HEK293 (cell line): ENCODE results near the gene SPP2.

ENCODE experiments used
- CTCF ChIA-PET: fragments of 350-600 bp; formaldehyde crosslinking; extraction: SDS; loops from one replicate; lab custom pipeline; 2021; ENCODE audit warnings: antibody characterized with exemption; lab: Yijun Ruan, JAX
- POLR2A ChIA-PET: fragments of 300-600 bp; formaldehyde crosslinking; extraction: SDS; loops from one replicate; lab custom pipeline; 2020; ENCODE audit warnings: antibody characterized with exemption, inconsistent platforms; lab: Yijun Ruan, JAX
- H3K27ac ChIP-seq: fragments of 200-500 bp; sonication (Bioruptor generic); 2 replicates; pipeline ENCODE4 v1.5.1; 2014; ENCODE audit warnings: low read depth, low read length, control low read depth, inconsistent platforms; ENCODE audit errors: extremely low read depth
- H3K36me3 ChIP-seq, 2 experiments: fragments of 200-500 bp in 1 of 2; sonication (Bioruptor generic) in 1 of 2; 1 replicate in 1 of 2; 2 replicates in 1 of 2; pipeline ENCODE4 v1.5.1; 2014 to 2017; ENCODE audit warnings: inconsistent platforms in 2 of 2, low read length in 2 of 2; ENCODE audit not compliant: control insufficient read depth in 2 of 2, insufficient read depth in 1 of 2
- H3K4me1 ChIP-seq: fragments of 200-500 bp; sonication (Bioruptor generic); 2 replicates; pipeline ENCODE4 v1.5.1; 2014; ENCODE audit warnings: mild to moderate bottlenecking, low read length, inconsistent platforms; ENCODE audit not compliant: control insufficient read depth, insufficient read depth
- H3K4me3 ChIP-seq: 2 replicates; pipeline ENCODE4 v1.5.1; 2011; ENCODE audit warnings: low read depth, mild to moderate bottlenecking, control low read depth, low read length, moderate library complexity
- H3K9me3 ChIP-seq: fragments of 200-500 bp; sonication (Bioruptor generic); 2 replicates; pipeline ENCODE4 v1.5.1; 2014; ENCODE audit warnings: low read depth, low read length, inconsistent platforms; ENCODE audit not compliant: control insufficient read depth, insufficient read depth
- GLI2 ChIP-seq: fragments of 450-650 bp; formaldehyde crosslinking; IDR thresholded peaks from 2 replicates; pipeline ENCODE4; 2017; ENCODE audit warnings: missing biosample characterization, missing genetic modification characterization, low read depth, borderline replicate concordance
- KLF1 ChIP-seq: fragments of 450-650 bp; formaldehyde crosslinking; IDR thresholded peaks from 2 replicates; pipeline ENCODE4 v1.5.1; 2016; ENCODE audit warnings: missing biosample characterization, missing genetic modification characterization
- PATZ1 ChIP-seq: fragments of 450-650 bp; formaldehyde crosslinking; IDR thresholded peaks from 2 replicates; pipeline ENCODE4 v1.5.1; 2016; ENCODE audit warnings: missing biosample characterization, missing genetic modification characterization
- SETDB1 ChIP-seq: IDR thresholded peaks from one replicate; pipeline ENCODE4 v1.6.1; 2017; ENCODE audit warnings: mild to moderate bottlenecking, low read length, moderate library complexity, mixed read lengths; ENCODE audit not compliant: insufficient read length
- ZBTB21 ChIP-seq: fragments of 450-650 bp; formaldehyde crosslinking; IDR thresholded peaks from 2 replicates; pipeline ENCODE4 v1.5.1; 2017; ENCODE audit warnings: missing biosample characterization, missing genetic modification characterization
- ZBTB48 ChIP-seq: fragments of 450-650 bp; formaldehyde crosslinking; IDR thresholded peaks from 2 replicates; pipeline ENCODE4 v1.5.1; 2016; ENCODE audit warnings: missing biosample characterization, missing genetic modification characterization
- ZBTB49 ChIP-seq: fragments of 450-650 bp; formaldehyde crosslinking; IDR thresholded peaks from 2 replicates; pipeline ENCODE4 v1.5.1; 2016; ENCODE audit warnings: missing biosample characterization, missing genetic modification characterization, low read depth
- ZFHX2 ChIP-seq: fragments of 450-650 bp; formaldehyde crosslinking; conservative IDR thresholded peaks from 2 replicates; pipeline ENCODE4 v1.5.1; 2016; ENCODE audit warnings: missing biosample characterization, missing genetic modification characterization
- ZNF239 ChIP-seq: fragments of 450-650 bp; formaldehyde crosslinking; IDR thresholded peaks from 2 replicates; pipeline ENCODE4 v1.5.1; 2016; ENCODE audit warnings: missing biosample characterization, missing genetic modification characterization
- ZNF274 ChIP-seq, 2 experiments: fragments of 200-500 bp in 1 of 2; fragments of 450-650 bp in 1 of 2; sonication (Bioruptor generic) in 1 of 2; formaldehyde crosslinking in 1 of 2; IDR thresholded peaks; 2 replicates each; pipeline versions ENCODE4 v1.5.1 to v1.6.1; 2014 to 2016; ENCODE audit warnings: borderline replicate concordance in 1 of 2, inconsistent platforms in 1 of 2, low read length in 1 of 2, missing biosample characterization in 1 of 2, missing genetic modification characterization in 1 of 2
- ZNF311 ChIP-seq: fragments of 450-650 bp; formaldehyde crosslinking; IDR thresholded peaks from 2 replicates; pipeline ENCODE4 v1.5.1; 2017; ENCODE audit warnings: missing biosample characterization, missing genetic modification characterization, borderline replicate concordance
- ZNF335 ChIP-seq: fragments of 450-650 bp; formaldehyde crosslinking; conservative IDR thresholded peaks from 2 replicates; pipeline ENCODE4 v1.5.1; 2016; ENCODE audit warnings: missing biosample characterization, missing genetic modification characterization
- ZNF544 ChIP-seq: fragments of 450-650 bp; formaldehyde crosslinking; IDR thresholded peaks from 2 replicates; pipeline ENCODE4 v1.5.0; 2017; ENCODE audit warnings: missing biosample characterization, missing genetic modification characterization
- ZNF555 ChIP-seq: fragments of 450-650 bp; formaldehyde crosslinking; conservative IDR thresholded peaks from 2 replicates; pipeline ENCODE4 v1.5.1; 2017; ENCODE audit warnings: missing biosample characterization, mild to moderate bottlenecking, missing genetic modification characterization, inconsistent platforms
- ZNF580 ChIP-seq: fragments of 450-650 bp; formaldehyde crosslinking; IDR thresholded peaks from 2 replicates; pipeline ENCODE4 v1.5.1; 2016; ENCODE audit warnings: missing biosample characterization, missing genetic modification characterization
- ZNF585B ChIP-seq: fragments of 450-650 bp; formaldehyde crosslinking; IDR thresholded peaks from 2 replicates; pipeline ENCODE4 v1.5.1; 2016; ENCODE audit warnings: missing biosample characterization, missing genetic modification characterization
- ZNF610 ChIP-seq: fragments of 450-650 bp; formaldehyde crosslinking; IDR thresholded peaks from 2 replicates; pipeline ENCODE4 v1.5.1; 2016; ENCODE audit warnings: missing biosample characterization, missing genetic modification characterization, borderline replicate concordance
- ZNF623 ChIP-seq: fragments of 450-650 bp; formaldehyde crosslinking; IDR thresholded peaks from 2 replicates; pipeline ENCODE4 v1.5.1; 2016; ENCODE audit warnings: missing biosample characterization, missing genetic modification characterization
- ZNF670 ChIP-seq: fragments of 450-650 bp; formaldehyde crosslinking; IDR thresholded peaks from 2 replicates; pipeline ENCODE4 v1.5.1; 2016; ENCODE audit warnings: missing biosample characterization, missing genetic modification characterization, low read depth
- TF ChIP-seq, protein P1 (sequence below): IDR thresholded peaks from 2 replicates; pipeline ENCODE4 v1.6.1; 2011; ENCODE audit warnings: mild to moderate bottlenecking, low read depth, low read length, borderline replicate concordance
- TF ChIP-seq, protein P2 (sequence below): fragments of 450-650 bp; formaldehyde crosslinking; IDR thresholded peaks from 2 replicates; pipeline ENCODE4 v1.5.1; 2016; ENCODE audit warnings: missing biosample characterization, missing genetic modification characterization, borderline replicate concordance
- TF ChIP-seq, protein P3 (sequence below): fragments of 450-650 bp; formaldehyde crosslinking; IDR thresholded peaks from 2 replicates; pipeline ENCODE4 v1.5.1; 2016; ENCODE audit warnings: missing biosample characterization, missing genetic modification characterization

Gene SPP2

DNA sequence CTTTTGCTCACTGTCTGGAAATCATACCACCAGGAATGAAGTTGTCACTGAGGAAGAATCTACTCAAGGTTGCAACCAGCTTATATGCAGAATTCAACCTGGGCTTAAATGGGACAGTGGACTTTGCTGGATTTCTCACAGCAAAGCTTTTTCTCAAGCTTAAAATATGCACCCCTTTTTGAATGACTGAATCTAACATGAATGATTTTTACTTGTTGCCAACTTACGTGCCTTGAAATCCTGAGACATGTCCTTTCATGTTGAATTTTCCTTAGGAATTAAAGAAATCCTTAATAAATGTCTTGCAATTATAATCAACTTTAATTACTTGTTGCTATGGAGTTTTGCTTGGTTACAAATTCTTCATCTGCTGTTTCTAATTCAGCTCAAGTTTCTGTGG is 57.4 kb downstream of the SPP2 start:
- CTCF ChIA-PET = no interaction called here
- no peak overlapping the region for H3K4me3 ChIP-seq
- TF ChIP-seq ZNF585B (tag by site-specific recombination) = no peak
- TF ChIP-seq, protein P1, sequence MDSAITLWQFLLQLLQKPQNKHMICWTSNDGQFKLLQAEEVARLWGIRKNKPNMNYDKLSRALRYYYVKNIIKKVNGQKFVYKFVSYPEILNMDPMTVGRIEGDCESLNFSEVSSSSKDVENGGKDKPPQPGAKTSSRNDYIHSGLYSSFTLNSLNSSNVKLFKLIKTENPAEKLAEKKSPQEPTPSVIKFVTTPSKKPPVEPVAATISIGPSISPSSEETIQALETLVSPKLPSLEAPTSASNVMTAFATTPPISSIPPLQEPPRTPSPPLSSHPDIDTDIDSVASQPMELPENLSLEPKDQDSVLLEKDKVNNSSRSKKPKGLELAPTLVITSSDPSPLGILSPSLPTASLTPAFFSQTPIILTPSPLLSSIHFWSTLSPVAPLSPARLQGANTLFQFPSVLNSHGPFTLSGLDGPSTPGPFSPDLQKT = no peak
- no peak for TF ChIP-seq GLI2
- TF ChIP-seq ZNF239 = no peak
- no peak for TF ChIP-seq ZBTB49 (tag by site-specific recombination)
- no peak for TF ChIP-seq PATZ1 (tag by site-specific recombination)
- no peak for TF ChIP-seq ZNF544 (tag by site-specific recombination)
- no peak for TF ChIP-seq ZNF335 (tag by site-specific recombination)
- no peak for TF ChIP-seq ZNF610 (tag by site-specific recombination)
- TF ChIP-seq ZNF311 (tag by site-specific recombination) = no peak
- no peak for TF ChIP-seq ZBTB48
- TF ChIP-seq ZNF274 (IDR thresholded peaks at IDR 0.05; ENCODE audit: low read length) = no peak
- TF ChIP-seq ZNF274 (tag by site-specific recombination; IDR thresholded peaks at IDR 0.05; ENCODE audit: borderline replicate concordance) = no peak
- no peak for TF ChIP-seq ZNF670 (tag by site-specific recombination)
- TF ChIP-seq, protein P2, sequence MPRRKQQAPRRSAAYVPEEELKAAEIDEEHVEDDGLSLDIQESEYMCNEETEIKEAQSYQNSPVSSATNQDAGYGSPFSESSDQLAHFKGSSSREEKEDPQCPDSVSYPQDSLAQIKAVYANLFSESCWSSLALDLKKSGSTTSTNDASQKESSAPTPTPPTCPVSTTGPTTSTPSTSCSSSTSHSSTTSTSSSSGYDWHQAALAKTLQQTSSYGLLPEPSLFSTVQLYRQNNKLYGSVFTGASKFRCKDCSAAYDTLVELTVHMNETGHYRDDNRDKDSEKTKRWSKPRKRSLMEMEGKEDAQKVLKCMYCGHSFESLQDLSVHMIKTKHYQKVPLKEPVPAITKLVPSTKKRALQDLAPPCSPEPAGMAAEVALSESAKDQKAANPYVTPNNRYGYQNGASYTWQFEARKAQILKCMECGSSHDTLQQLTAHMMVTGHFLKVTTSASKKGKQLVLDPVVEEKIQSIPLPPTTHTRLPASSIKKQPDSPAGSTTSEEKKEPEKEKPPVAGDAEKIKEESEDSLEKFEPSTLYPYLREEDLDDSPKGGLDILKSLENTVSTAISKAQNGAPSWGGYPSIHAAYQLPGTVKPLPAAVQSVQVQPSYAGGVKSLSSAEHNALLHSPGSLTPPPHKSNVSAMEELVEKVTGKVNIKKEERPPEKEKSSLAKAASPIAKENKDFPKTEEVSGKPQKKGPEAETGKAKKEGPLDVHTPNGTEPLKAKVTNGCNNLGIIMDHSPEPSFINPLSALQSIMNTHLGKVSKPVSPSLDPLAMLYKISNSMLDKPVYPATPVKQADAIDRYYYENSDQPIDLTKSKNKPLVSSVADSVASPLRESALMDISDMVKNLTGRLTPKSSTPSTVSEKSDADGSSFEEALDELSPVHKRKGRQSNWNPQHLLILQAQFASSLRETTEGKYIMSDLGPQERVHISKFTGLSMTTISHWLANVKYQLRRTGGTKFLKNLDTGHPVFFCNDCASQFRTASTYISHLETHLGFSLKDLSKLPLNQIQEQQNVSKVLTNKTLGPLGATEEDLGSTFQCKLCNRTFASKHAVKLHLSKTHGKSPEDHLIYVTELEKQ (tag by site-specific recombination) = no peak
- no peak for TF ChIP-seq KLF1
- TF ChIP-seq, all 188 proteins: peak for 0
- POLR2A ChIA-PET = no interaction called here
- Histone ChIP-seq H3K36me3 (no peaks in the 10 kb centered on the region), H3K27ac (no peak overlapping the region), H3K4me1 (no peaks in the 10 kb centered on the region), H3K9me3 (no peaks in the 10 kb centered on the region)

- no peaks in the 10 kb centered on the region for H3K9me3 ChIP-seq
- TF ChIP-seq ZNF623 (tag by site-specific recombination) (no peak), ZFHX2 (no peak), ZNF555 (no peak), ZNF580 (tag by site-specific recombination) (no peak), ZBTB21 (tag by site-specific recombination) (no peak), SETDB1 (no peak)
- TF ChIP-seq, protein P3, sequence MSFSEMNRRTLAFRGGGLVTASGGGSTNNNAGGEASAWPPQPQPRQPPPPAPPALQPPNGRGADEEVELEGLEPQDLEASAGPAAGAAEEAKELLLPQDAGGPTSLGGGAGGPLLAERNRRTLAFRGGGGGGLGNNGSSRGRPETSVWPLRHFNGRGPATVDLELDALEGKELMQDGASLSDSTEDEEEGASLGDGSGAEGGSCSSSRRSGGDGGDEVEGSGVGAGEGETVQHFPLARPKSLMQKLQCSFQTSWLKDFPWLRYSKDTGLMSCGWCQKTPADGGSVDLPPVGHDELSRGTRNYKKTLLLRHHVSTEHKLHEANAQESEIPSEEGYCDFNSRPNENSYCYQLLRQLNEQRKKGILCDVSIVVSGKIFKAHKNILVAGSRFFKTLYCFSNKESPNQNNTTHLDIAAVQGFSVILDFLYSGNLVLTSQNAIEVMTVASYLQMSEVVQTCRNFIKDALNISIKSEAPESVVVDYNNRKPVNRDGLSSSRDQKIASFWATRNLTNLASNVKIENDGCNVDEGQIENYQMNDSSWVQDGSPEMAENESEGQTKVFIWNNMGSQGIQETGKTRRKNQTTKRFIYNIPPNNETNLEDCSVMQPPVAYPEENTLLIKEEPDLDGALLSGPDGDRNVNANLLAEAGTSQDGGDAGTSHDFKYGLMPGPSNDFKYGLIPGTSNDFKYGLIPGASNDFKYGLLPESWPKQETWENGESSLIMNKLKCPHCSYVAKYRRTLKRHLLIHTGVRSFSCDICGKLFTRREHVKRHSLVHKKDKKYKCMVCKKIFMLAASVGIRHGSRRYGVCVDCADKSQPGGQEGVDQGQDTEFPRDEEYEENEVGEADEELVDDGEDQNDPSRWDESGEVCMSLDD (tag by site-specific recombination) = no peak
- TF ChIP-seq, all 188 proteins: peak for 0
- ChIA-PET CTCF (no interaction called here), POLR2A (no interaction called here)
- H3K4me3 ChIP-seq = no peak overlapping the region
- no peak overlapping the region for H3K27ac ChIP-seq
- H3K36me3 ChIP-seq = no peaks in the 10 kb centered on the region
- no peaks in the 10 kb centered on the region for H3K4me1 ChIP-seq
These were observed 58.8 kb downstream of the SPP2 start for GRCh38 chr2:234109321-234109720.
